Keratinocyte (primary cell): Measurements from ENCODE around the gene TAGLN2. TPM values are rescaled to one million over a fixed set of nuclear protein-coding genes. Genes with fewer than 3 reads are reported as not detected.

Source experiments
- DNase-seq: peaks from one replicate; pipeline ENCODE4 v3.0.0-alpha.2; 2011; ENCODE audit warnings: low read depth, missing footprints, low spot score
- FAIRE-seq: peaks from 2 replicates; lab custom pipeline; 2011; peaks lifted over from hg19 to GRCh38; lab: Jason Lieb, UNC
- H2AFZ ChIP-seq: 2 replicates; pipeline ENCODE4 v1.6.0; 2012; ENCODE audit warnings: low read length, control low read depth, inconsistent platforms; ENCODE audit not compliant: control insufficient read depth
- H3K27ac ChIP-seq: 2 replicates; pipeline ENCODE4 v1.5.1; 2011; ENCODE audit warnings: low read length; ENCODE audit not compliant: control insufficient read depth, insufficient read depth
- H3K27me3 ChIP-seq: 3 replicates; pipeline ENCODE4 v1.6.0; 2011; ENCODE audit warnings: low read length; ENCODE audit not compliant: control insufficient read depth, insufficient read depth; ENCODE audit errors: extremely low read depth
- H3K36me3 ChIP-seq, 2 experiments: 2 replicates in 1 of 2; 3 replicates in 1 of 2; pipeline ENCODE4 v1.5.1; 2011; ENCODE audit warnings: low read length in 2 of 2, mild to moderate bottlenecking in 1 of 2; ENCODE audit not compliant: control insufficient read depth in 2 of 2, insufficient read depth in 2 of 2; ENCODE audit errors: extremely low read depth in 1 of 2
- H3K4me1 ChIP-seq: 3 replicates; pipeline ENCODE4 v1.5.1; 2011; ENCODE audit warnings: low read length; ENCODE audit not compliant: control insufficient read depth, insufficient read depth; ENCODE audit errors: extremely low read depth
- H3K4me2 ChIP-seq: 3 replicates; pipeline ENCODE4 v1.6.0; 2011; ENCODE audit warnings: low read depth, low read length; ENCODE audit not compliant: control insufficient read depth, insufficient read depth; ENCODE audit errors: extremely low read depth
- H3K4me3 ChIP-seq, 3 experiments: fragments of 200-600 bp in 1 of 3; sonication (generic) in 1 of 3; 2 replicates in 2 of 3; 3 replicates in 1 of 3; pipeline ENCODE4 v1.5.1; 2011 to 2016; ENCODE audit warnings: low read length in 3 of 3, mild to moderate bottlenecking in 3 of 3, control low read depth in 2 of 3, inconsistent platforms in 1 of 3, low read depth in 1 of 3, mixed read lengths in 1 of 3, mixed run types in 1 of 3, moderate library complexity in 1 of 3; ENCODE audit not compliant: control insufficient read depth in 2 of 3, insufficient read depth in 2 of 3; ENCODE audit errors: extremely low read depth in 1 of 3
- H3K79me2 ChIP-seq: 2 replicates; pipeline ENCODE4 v1.6.0; 2012; ENCODE audit warnings: low read length; ENCODE audit not compliant: control insufficient read depth, insufficient read depth
- H3K9ac ChIP-seq: 3 replicates; pipeline ENCODE4 v1.6.0; 2011; ENCODE audit warnings: low read length; ENCODE audit not compliant: control insufficient read depth, insufficient read depth; ENCODE audit errors: extremely low read depth
- H3K9me1 ChIP-seq: 3 replicates; pipeline ENCODE4 v1.6.0; 2011; ENCODE audit warnings: low read length; ENCODE audit not compliant: control insufficient read depth, insufficient read depth; ENCODE audit errors: extremely low read depth
- H3K9me3 ChIP-seq: 2 replicates; pipeline ENCODE4 v1.5.1; 2012; ENCODE audit warnings: low read depth, low read length; ENCODE audit not compliant: control insufficient read depth
- H4K20me1 ChIP-seq: 3 replicates; pipeline ENCODE4 v1.6.0; 2011; ENCODE audit warnings: low read length; ENCODE audit not compliant: control insufficient read depth, insufficient read depth; ENCODE audit errors: extremely low read depth
- CTCF ChIP-seq, 3 experiments: IDR thresholded peaks in 1 of 3; conservative IDR thresholded peaks in 1 of 3; optimal IDR thresholded peaks in 1 of 3; 2 replicates in 2 of 3; 3 replicates in 1 of 3; pipeline versions ENCODE3 to v1.5.1; 2011; ENCODE audit warnings: low read length in 3 of 3, mild to moderate bottlenecking in 3 of 3, moderate library complexity in 2 of 3, control low read depth in 1 of 3, inconsistent platforms in 1 of 3; ENCODE audit not compliant: insufficient read depth in 2 of 3; ENCODE audit errors: extremely low read depth in 1 of 3
- EZH2 ChIP-seq: IDR thresholded peaks from one replicate; pipeline ENCODE4 v1.6.1; 2012; ENCODE audit warnings: inconsistent platforms, mild to moderate bottlenecking, low read length, moderate library complexity
- dilution Hi-C: fragments of 300-500 bp; cut with MboI; formaldehyde crosslinking; loops from one replicate; pipeline ENCODE4 v1.7.0; 2020; ENCODE audit warnings: low sequenced_read_pairs; ENCODE audit not compliant: extremely low pct_ligation_motif_present
- polyA plus RNA-seq, 5 experiments: library from polyadenylated mRNA; depleted of rRNA in 3 of 5; stranded (reverse) in 3 of 5; stranded (forward) in 1 of 5; unstranded in 1 of 5; fragments of >200 nt; gene quantifications; 1 replicate in 1 of 5; 2 replicates in 3 of 5; 3 replicates in 1 of 5; pipeline versions ENCODE4 v1.2.1 to v1.2.3, GENCODE V29; 2011 to 2012; ENCODE audit warnings: missing spikeins in 2 of 5, low read depth in 1 of 5, low replicate concordance in 1 of 5

The TAGLN2 gene
- polyA plus RNA-seq, 1 donor (not counting 4 experiments of a cell fraction or from before 2014, with no cell fraction given): 709 TPM

GRCh38 chr1:159945483-159946241 is 20.4 kb upstream of the TAGLN2 start, which contains the start of gene IGSF9:
Gene IGSF9 (minus strand): TSS chr1:159945613. CDS start chr1:159943454, 2,159 bp downstream.
- Histone ChIP-seq H3K36me3 (no peaks in the 10 kb centered on the region), H3K27me3 (no peaks in the 10 kb centered on the region), H4K20me1 (no peaks in the 10 kb centered on the region), H3K9me3 (no peaks in the 10 kb centered on the region), H3K4me3 (peak within 1 kb of the TSS; percentile 56 to 83 (median 77)), H3K9me1 (peaks cover 4% of the 10 kb centered on the region), H3K79me2 (no peaks in the 10 kb centered on the region), H2AFZ (peak within 1 kb of the TSS; percentile 82), H3K4me1 (peaks cover 49% of the 10 kb centered on the region), H3K4me2 (peak within 1 kb of the TSS; percentile 92), H3K9ac (peak within 1 kb of the TSS; percentile 75), H3K27ac (peak within 1 kb of the TSS; percentile 74)
- TF ChIP-seq EZH2: no peak
- TF ChIP-seq CTCF (optimal IDR thresholded peaks at IDR 0.05 in 1 of 3, IDR thresholded peaks at IDR 0.05 in 1 of 3, conservative IDR thresholded peaks at IDR 0.05 in 1 of 3; ENCODE audit: extremely low read depth in 1 of 3, insufficient read depth in 2 of 3, low read length in 3 of 3): peak; percentile 45 to 76 (median 66)
- dilution Hi-C loops: no loop called here
- FAIRE-seq: peak; percentile 44
- peak; percentile 84 for DNase-seq

GRCh38 chr1:159944623-159945455 is 19.5 kb upstream of the TAGLN2 start:
- peaks cover 50% of the 10 kb centered on the region for H3K4me1 ChIP-seq
- H3K36me3 ChIP-seq: no peaks in the 10 kb centered on the region
- dilution Hi-C loops: no loop called here
- peak overlapping the region; percentile 74 for H3K27ac ChIP-seq
- peaks cover 4% of the 10 kb centered on the region for H3K9me1 ChIP-seq
- no peak for DNase-seq
- H3K4me2 ChIP-seq: peak overlapping the region; percentile 92
- TF ChIP-seq EZH2 (no peak), CTCF (optimal IDR thresholded peaks at IDR 0.05 in 1 of 3, IDR thresholded peaks at IDR 0.05 in 1 of 3, conservative IDR thresholded peaks at IDR 0.05 in 1 of 3; ENCODE audit: extremely low read depth in 1 of 3, insufficient read depth in 2 of 3, low read length in 3 of 3) (no peak)
- H2AFZ ChIP-seq: peak overlapping the region; percentile 49
- no peaks in the 10 kb centered on the region for H3K79me2 ChIP-seq
- H3K9ac ChIP-seq: peak overlapping the region; percentile 75
- H3K9me3 ChIP-seq: no peaks in the 10 kb centered on the region
- H3K27me3 ChIP-seq: no peaks in the 10 kb centered on the region
- peak overlapping the region; percentile 56 to 83 (median 77) for H3K4me3 ChIP-seq
- peak; percentile 69 for FAIRE-seq
- no peaks in the 10 kb centered on the region for H4K20me1 ChIP-seq
